ENCODE measurements around the gene CRHR2. TPM values are rescaled to one million over a fixed set of nuclear protein-coding genes. Genes with fewer than 3 reads are reported as not detected.
A peak's percentile ranks its signal among the peaks of the same experiment; 100 is the strongest.

The CRHR2 gene
- total and polyA plus RNA-seq, 2 of the 13 experiments (the other 11 are each of a cell fraction or from before 2014, with no cell fraction given): not detected

- FAIRE-seq (no peak), DNase-seq (ENCODE audit: low spot score) (no peak), ATAC-seq (peak; percentile 17)
- Histone ChIP-seq H3K9ac (ENCODE audit: insufficient read depth, low read depth, low read length) (no peak overlapping the region), H3K36me3 (replicated peaks in 1 of 2; ENCODE audit: control insufficient read depth in 1 of 2, insufficient read depth in 2 of 2, low read length in 2 of 2) (no peaks in the 10 kb centered on the region), H3K27ac (ENCODE audit: extremely low read length, insufficient read depth, low read length) (no peak overlapping the region), H3K4me3 (replicated peaks in 1 of 3; ENCODE audit: insufficient read depth in 1 of 3, low read depth in 2 of 3, low read length in 3 of 3) (no peak overlapping the region), H3K4me1 (ENCODE audit: insufficient read depth, low read length) (peaks cover 11% of the 10 kb centered on the region), H3K9me3 (ENCODE audit: low read length) (no peaks in the 10 kb centered on the region), H3K4me2 (ENCODE audit: low read depth, low read length) (no peak overlapping the region), H3K27me3 (ENCODE audit: control insufficient read depth in 1 of 2, insufficient read depth in 2 of 2, low read length in 2 of 2) (0 out of 5 replicates have a peak, but pooled peaks cover 0 to 1% of the 10 kb centered on the region in 2 experiments), H3K79me2 (ENCODE audit: insufficient read depth, low read length) (no peaks in the 10 kb centered on the region), H2AFZ (ENCODE audit: low read length) (no peak overlapping the region), H4K20me1 (ENCODE audit: insufficient read depth, low read length) (no peaks in the 10 kb centered on the region)
- 43% methylated on average over 9 of the region's 10 CpGs for WGBS (ENCODE audit: low lambda C conversion rate)
- intact Hi-C loops (cut with micrococcal nuclease; ENCODE audit: unreplicated experiment) (no loop called here), in situ Hi-C loops (cut with HindIII; ENCODE audit: extremely low pct_ligation_motif_present, low pct_unique_long_range_greater_than_20kb) (no loop called here)
- no TSS peak for BruUV-seq (replicated peaks)
- CTCF ChIA-PET (ENCODE audit: low intra/inter-chr PET ratio, low total read pairs): no interaction called here
- POLR2A ChIA-PET: no interaction called here
- TF ChIP-seq SMARCC2 (IDR thresholded peaks at IDR 0.05) (no peak), ZNF713 (CRISPR knock-in tag; IDR thresholded peaks at IDR 0.05) (no peak), ZNF773 (CRISPR knock-in tag; IDR thresholded peaks at IDR 0.05; ENCODE audit: borderline replicate concordance) (no peak), ZSCAN29 (CRISPR knock-in tag; conservative IDR thresholded peaks at IDR 0.05) (no peak), ATRX (CRISPR knock-in tag; IDR thresholded peaks at IDR 0.05; ENCODE audit: borderline replicate concordance) (no peak), MIER2 (CRISPR knock-in tag; IDR thresholded peaks at IDR 0.05) (no peak), ZNF350 (CRISPR knock-in tag; IDR thresholded peaks at IDR 0.05; ENCODE audit: borderline replicate concordance, low read depth) (no peak), CCAR2 (optimal IDR thresholded peaks at IDR 0.05; ENCODE audit: low read depth, low read length) (no peak), ZNF33B (CRISPR knock-in tag; IDR thresholded peaks at IDR 0.05) (no peak), CEBPG (CRISPR knock-in tag; IDR thresholded peaks at IDR 0.05) (no peak)
- TF ChIP-seq, protein P1, sequence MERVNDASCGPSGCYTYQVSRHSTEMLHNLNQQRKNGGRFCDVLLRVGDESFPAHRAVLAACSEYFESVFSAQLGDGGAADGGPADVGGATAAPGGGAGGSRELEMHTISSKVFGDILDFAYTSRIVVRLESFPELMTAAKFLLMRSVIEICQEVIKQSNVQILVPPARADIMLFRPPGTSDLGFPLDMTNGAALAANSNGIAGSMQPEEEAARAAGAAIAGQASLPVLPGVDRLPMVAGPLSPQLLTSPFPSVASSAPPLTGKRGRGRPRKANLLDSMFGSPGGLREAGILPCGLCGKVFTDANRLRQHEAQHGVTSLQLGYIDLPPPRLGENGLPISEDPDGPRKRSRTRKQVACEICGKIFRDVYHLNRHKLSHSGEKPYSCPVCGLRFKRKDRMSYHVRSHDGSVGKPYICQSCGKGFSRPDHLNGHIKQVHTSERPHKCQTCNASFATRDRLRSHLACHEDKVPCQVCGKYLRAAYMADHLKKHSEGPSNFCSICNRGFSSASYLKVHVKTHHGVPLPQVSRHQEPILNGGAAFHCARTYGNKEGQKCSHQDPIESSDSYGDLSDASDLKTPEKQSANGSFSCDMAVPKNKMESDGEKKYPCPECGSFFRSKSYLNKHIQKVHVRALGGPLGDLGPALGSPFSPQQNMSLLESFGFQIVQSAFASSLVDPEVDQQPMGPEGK (CRISPR knock-in tag; IDR thresholded peaks at IDR 0.05): no peak
- TF ChIP-seq, protein P2, sequence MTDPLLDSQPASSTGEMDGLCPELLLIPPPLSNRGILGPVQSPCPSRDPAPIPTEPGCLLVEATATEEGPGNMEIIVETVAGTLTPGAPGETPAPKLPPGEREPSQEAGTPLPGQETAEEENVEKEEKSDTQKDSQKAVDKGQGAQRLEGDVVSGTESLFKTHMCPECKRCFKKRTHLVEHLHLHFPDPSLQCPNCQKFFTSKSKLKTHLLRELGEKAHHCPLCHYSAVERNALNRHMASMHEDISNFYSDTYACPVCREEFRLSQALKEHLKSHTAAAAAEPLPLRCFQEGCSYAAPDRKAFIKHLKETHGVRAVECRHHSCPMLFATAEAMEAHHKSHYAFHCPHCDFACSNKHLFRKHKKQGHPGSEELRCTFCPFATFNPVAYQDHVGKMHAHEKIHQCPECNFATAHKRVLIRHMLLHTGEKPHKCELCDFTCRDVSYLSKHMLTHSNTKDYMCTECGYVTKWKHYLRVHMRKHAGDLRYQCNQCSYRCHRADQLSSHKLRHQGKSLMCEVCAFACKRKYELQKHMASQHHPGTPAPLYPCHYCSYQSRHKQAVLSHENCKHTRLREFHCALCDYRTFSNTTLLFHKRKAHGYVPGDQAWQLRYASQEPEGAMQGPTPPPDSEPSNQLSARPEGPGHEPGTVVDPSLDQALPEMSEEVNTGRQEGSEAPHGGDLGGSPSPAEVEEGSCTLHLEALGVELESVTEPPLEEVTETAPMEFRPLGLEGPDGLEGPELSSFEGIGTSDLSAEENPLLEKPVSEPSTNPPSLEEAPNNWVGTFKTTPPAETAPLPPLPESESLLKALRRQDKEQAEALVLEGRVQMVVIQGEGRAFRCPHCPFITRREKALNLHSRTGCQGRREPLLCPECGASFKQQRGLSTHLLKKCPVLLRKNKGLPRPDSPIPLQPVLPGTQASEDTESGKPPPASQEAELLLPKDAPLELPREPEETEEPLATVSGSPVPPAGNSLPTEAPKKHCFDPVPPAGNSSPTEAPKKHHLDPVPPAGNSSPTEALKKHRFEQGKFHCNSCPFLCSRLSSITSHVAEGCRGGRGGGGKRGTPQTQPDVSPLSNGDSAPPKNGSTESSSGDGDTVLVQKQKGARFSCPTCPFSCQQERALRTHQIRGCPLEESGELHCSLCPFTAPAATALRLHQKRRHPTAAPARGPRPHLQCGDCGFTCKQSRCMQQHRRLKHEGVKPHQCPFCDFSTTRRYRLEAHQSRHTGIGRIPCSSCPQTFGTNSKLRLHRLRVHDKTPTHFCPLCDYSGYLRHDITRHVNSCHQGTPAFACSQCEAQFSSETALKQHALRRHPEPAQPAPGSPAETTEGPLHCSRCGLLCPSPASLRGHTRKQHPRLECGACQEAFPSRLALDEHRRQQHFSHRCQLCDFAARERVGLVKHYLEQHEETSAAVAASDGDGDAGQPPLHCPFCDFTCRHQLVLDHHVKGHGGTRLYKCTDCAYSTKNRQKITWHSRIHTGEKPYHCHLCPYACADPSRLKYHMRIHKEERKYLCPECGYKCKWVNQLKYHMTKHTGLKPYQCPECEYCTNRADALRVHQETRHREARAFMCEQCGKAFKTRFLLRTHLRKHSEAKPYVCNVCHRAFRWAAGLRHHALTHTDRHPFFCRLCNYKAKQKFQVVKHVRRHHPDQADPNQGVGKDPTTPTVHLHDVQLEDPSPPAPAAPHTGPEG (CRISPR knock-in tag; IDR thresholded peaks at IDR 0.05): no peak
- TF ChIP-seq, protein P3, sequence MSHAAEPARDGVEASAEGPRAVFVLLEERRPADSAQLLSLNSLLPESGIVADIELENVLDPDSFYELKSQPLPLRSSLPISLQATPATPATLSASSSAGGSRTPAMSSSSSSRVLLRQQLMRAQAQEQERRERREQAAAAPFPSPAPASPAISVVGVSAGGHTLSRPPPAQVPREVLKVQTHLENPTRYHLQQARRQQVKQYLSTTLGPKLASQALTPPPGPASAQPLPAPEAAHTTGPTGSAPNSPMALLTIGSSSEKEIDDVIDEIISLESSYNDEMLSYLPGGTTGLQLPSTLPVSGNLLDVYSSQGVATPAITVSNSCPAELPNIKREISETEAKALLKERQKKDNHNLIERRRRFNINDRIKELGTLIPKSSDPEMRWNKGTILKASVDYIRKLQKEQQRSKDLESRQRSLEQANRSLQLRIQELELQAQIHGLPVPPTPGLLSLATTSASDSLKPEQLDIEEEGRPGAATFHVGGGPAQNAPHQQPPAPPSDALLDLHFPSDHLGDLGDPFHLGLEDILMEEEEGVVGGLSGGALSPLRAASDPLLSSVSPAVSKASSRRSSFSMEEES (CRISPR knock-in tag; IDR thresholded peaks at IDR 0.05): no peak
- TF ChIP-seq, protein P4, sequence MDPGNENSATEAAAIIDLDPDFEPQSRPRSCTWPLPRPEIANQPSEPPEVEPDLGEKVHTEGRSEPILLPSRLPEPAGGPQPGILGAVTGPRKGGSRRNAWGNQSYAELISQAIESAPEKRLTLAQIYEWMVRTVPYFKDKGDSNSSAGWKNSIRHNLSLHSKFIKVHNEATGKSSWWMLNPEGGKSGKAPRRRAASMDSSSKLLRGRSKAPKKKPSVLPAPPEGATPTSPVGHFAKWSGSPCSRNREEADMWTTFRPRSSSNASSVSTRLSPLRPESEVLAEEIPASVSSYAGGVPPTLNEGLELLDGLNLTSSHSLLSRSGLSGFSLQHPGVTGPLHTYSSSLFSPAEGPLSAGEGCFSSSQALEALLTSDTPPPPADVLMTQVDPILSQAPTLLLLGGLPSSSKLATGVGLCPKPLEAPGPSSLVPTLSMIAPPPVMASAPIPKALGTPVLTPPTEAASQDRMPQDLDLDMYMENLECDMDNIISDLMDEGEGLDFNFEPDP (CRISPR knock-in tag; conservative IDR thresholded peaks at IDR 0.05): no peak
Observed at GRCh38 chr7:30647589-30648364, 34.5 kb downstream of the CRHR2 start.
